SK-N-SH treated with all-trans-retinoic acid at 6 μM for 48 hours (cell line): ENCODE data around the gene GPC6.
"Not testable (repeated sequence)": the region's sequence is repeated elsewhere in the genome, so short reads cannot be mapped to it uniquely, and the experiment has no call there.

Experiments
- ATAC-seq: fragments of 200-7000 bp; cut with Tn5 transposase; 3 replicates; pipeline ENCODE4 v1.9.1; 2020; ENCODE audit warnings: mild to moderate bottlenecking, moderate library complexity
- ARNTL ChIP-seq: fragments of 450-650 bp; formaldehyde crosslinking; IDR thresholded peaks from 2 replicates; pipeline ENCODE4 v1.5.0; 2020; ENCODE audit warnings: low read depth, mild to moderate bottlenecking, moderate library complexity, borderline replicate concordance
- BACH2 ChIP-seq: fragments of 250-450 bp; sonication (Bioruptor Pico); IDR thresholded peaks from 2 replicates; pipeline ENCODE4 v1.9.0; 2021; ENCODE audit warnings: mild to moderate bottlenecking, borderline replicate concordance
- CREB5 ChIP-seq: fragments of 250-450 bp; sonication (Bioruptor Pico); IDR thresholded peaks from 2 replicates; pipeline ENCODE4 v1.5.1; 2020; ENCODE audit warnings: low read depth, mild to moderate bottlenecking, moderate library complexity
- CSDC2 ChIP-seq: fragments of 250-450 bp; sonication (Bioruptor Pico); IDR thresholded peaks from 2 replicates; pipeline ENCODE4 v1.5.0; 2020; ENCODE audit warnings: mild to moderate bottlenecking, moderate library complexity
- CSRNP3 ChIP-seq: fragments of 250-450 bp; sonication (Bioruptor Pico); IDR thresholded peaks from 2 replicates; pipeline ENCODE4 v1.5.1; 2021; ENCODE audit warnings: mild to moderate bottlenecking, moderate library complexity
- ESRRG ChIP-seq: fragments of 250-450 bp; sonication (Bioruptor Pico); IDR thresholded peaks from 2 replicates; pipeline ENCODE4 v1.6.1; 2021; ENCODE audit warnings: mild to moderate bottlenecking
- GLIS3 ChIP-seq: fragments of 250-450 bp; sonication (Bioruptor Pico); IDR thresholded peaks from 2 replicates; pipeline ENCODE4 v1.5.0; 2020; ENCODE audit warnings: mild to moderate bottlenecking, moderate library complexity
- ISL1 ChIP-seq: fragments of 250-450 bp; sonication (Bioruptor Pico); IDR thresholded peaks from 2 replicates; pipeline ENCODE4 v2.1.2; 2022; ENCODE audit warnings: mild to moderate bottlenecking, moderate library complexity
- OSR1 ChIP-seq: fragments of 250-450 bp; sonication (Bioruptor Pico); IDR thresholded peaks from 2 replicates; pipeline ENCODE4 v1.8.0; 2022; ENCODE audit warnings: moderate library complexity, mild to moderate bottlenecking, inconsistent platforms
- PATZ1 ChIP-seq: fragments of 250-450 bp; sonication (Bioruptor Pico); IDR thresholded peaks from 2 replicates; pipeline ENCODE4 v1.8.0; 2020; ENCODE audit warnings: mild to moderate bottlenecking, moderate library complexity, borderline replicate concordance
- POU6F1 ChIP-seq: fragments of 250-450 bp; sonication (Bioruptor Pico); IDR thresholded peaks from 2 replicates; pipeline ENCODE4 v1.8.0; 2021; ENCODE audit warnings: low read depth, mild to moderate bottlenecking, moderate library complexity, borderline replicate concordance
- PPARA ChIP-seq: fragments of 250-450 bp; sonication (Bioruptor Pico); IDR thresholded peaks from 2 replicates; pipeline ENCODE4 v1.5.0; 2020; ENCODE audit warnings: mild to moderate bottlenecking, borderline replicate concordance
- RARB ChIP-seq: fragments of 250-450 bp; sonication (Bioruptor Pico); IDR thresholded peaks from 2 replicates; pipeline ENCODE4 v1.8.0; 2021; ENCODE audit warnings: mild to moderate bottlenecking, moderate library complexity
- SNAI2 ChIP-seq: fragments of 250-450 bp; sonication (Bioruptor Pico); IDR thresholded peaks from 2 replicates; pipeline ENCODE4 v1.5.0; 2020; ENCODE audit warnings: mild to moderate bottlenecking, moderate library complexity
- TCF4 ChIP-seq: fragments of 250-450 bp; sonication (Bioruptor Pico); IDR thresholded peaks from 2 replicates; pipeline ENCODE4 v1.8.0; 2021; ENCODE audit warnings: mild to moderate bottlenecking, moderate library complexity, borderline replicate concordance
- TOX ChIP-seq: fragments of 250-450 bp; sonication (Bioruptor Pico); IDR thresholded peaks from 2 replicates; pipeline ENCODE4 v1.8.0; 2021; ENCODE audit warnings: mild to moderate bottlenecking, moderate library complexity, borderline replicate concordance
- TSHZ2 ChIP-seq: fragments of 250-450 bp; sonication (Bioruptor Pico); IDR thresholded peaks from 2 replicates; pipeline ENCODE4 v1.5.0; 2020; ENCODE audit warnings: mild to moderate bottlenecking, moderate library complexity
- ZC3H10 ChIP-seq: fragments of 250-450 bp; sonication (Bioruptor Pico); IDR thresholded peaks from 2 replicates; pipeline ENCODE4 v1.5.1; 2021; ENCODE audit warnings: mild to moderate bottlenecking, moderate library complexity
- ZFP3 ChIP-seq: fragments of 250-450 bp; sonication (Bioruptor Pico); IDR thresholded peaks from 2 replicates; pipeline ENCODE4 v1.5.0; 2020; ENCODE audit warnings: mild to moderate bottlenecking, moderate library complexity
- ZFP30 ChIP-seq: fragments of 450-650 bp; formaldehyde crosslinking; IDR thresholded peaks from 2 replicates; pipeline ENCODE4 v1.5.0; 2022; ENCODE audit warnings: mild to moderate bottlenecking, moderate library complexity
- ZNF565 ChIP-seq: fragments of 450-650 bp; formaldehyde crosslinking; conservative IDR thresholded peaks from 2 replicates; pipeline ENCODE4 v1.5.0; 2020; ENCODE audit warnings: low read depth, mild to moderate bottlenecking, moderate library complexity
- ZNF70 ChIP-seq: fragments of 450-650 bp; formaldehyde crosslinking; IDR thresholded peaks from 2 replicates; pipeline ENCODE4 v1.5.0; 2020; ENCODE audit warnings: mild to moderate bottlenecking, moderate library complexity
- ZNF8 ChIP-seq: fragments of 450-650 bp; formaldehyde crosslinking; IDR thresholded peaks from 2 replicates; pipeline ENCODE4 v1.5.0; 2020; ENCODE audit warnings: mild to moderate bottlenecking, moderate library complexity

GPC6 gene

GRCh38 chr13:93477238-93477637, 250.6 kb downstream of the GPC6 start:
- no peak for ATAC-seq
- TF ChIP-seq SNAI2 (CRISPR knock-in tag) (no peak), RARB (CRISPR knock-in tag) (no peak), ARNTL (CRISPR knock-in tag) (no peak), OSR1 (no peak), TOX (no peak), TSHZ2 (CRISPR knock-in tag) (no peak), ZNF8 (CRISPR knock-in tag) (no peak), PPARA (CRISPR knock-in tag) (no peak), POU6F1 (CRISPR knock-in tag) (no peak), CSDC2 (no peak), ZFP30 (CRISPR knock-in tag) (no peak), TCF4 (CRISPR knock-in tag) (no peak), ZNF70 (CRISPR knock-in tag) (no peak), ZC3H10 (CRISPR knock-in tag) (no peak), GLIS3 (CRISPR knock-in tag) (no peak), ISL1 (CRISPR knock-in tag) (no peak), ZFP3 (no peak)

GRCh38 chr13:93480553-93481106, 254.0 kb downstream of the GPC6 start:
- TF ChIP-seq SNAI2 (CRISPR knock-in tag) (no peak), TCF4 (CRISPR knock-in tag) (no peak), ZNF8 (CRISPR knock-in tag) (no peak), BACH2 (CRISPR knock-in tag) (no peak), PATZ1 (CRISPR knock-in tag) (no peak), ZFP3 (no peak), ESRRG (CRISPR knock-in tag) (no peak), ZNF565 (no peak), ZNF70 (CRISPR knock-in tag) (no peak), CSRNP3 (no peak), GLIS3 (CRISPR knock-in tag) (no peak), ZFP30 (CRISPR knock-in tag) (no peak), CREB5 (CRISPR knock-in tag) (no peak), PPARA (CRISPR knock-in tag) (no peak), RARB (CRISPR knock-in tag) (no peak), ZC3H10 (CRISPR knock-in tag) (no peak), POU6F1 (CRISPR knock-in tag) (no peak), ISL1 (CRISPR knock-in tag) (no peak)
- ATAC-seq: no peak

- ATAC-seq: not testable (repeated sequence)
Observed at GRCh38 chr13:93496117-93496516, 269.5 kb downstream of the GPC6 start.
